ENCODE results near the gene SYCE3. TPM values are rescaled to one million over a fixed set of nuclear protein-coding genes. Genes with fewer than 3 reads are reported as not detected.

Gene SYCE3
- total and polyA plus RNA-seq, 9 of the 15 experiments (the other 6 are each of a cell fraction or from before 2014, with no cell fraction given), result 0.56 TPM; not detected in 8

DNA sequence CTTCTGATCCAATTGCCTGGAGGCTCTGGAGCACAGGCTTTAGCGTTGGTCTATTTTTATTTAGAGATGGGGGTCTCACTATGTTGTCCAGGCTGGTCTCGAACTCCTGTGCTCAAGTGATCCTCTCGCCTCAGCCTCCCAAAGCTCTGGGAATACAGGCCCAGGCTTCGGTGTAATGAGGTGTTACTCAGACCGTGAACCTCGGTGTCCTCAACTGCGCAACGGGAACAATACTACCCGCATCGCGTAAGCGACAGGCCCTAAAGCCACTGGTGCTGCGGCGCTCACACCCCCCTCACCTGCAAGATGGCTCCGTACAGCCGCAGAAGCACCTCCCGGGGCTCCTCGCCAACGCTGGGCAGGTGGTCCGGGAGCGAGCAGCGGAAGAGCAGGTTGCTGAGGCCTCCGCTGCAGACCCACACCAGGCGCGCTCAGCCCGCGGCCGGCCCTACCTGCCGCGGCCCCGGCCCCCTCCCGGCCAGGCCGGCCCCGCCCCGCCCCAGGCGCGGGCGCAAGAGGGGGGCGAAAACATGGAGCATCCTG is 19.3 kb upstream of the SYCE3 start (continued):
- TF ChIP-seq, protein P1, sequence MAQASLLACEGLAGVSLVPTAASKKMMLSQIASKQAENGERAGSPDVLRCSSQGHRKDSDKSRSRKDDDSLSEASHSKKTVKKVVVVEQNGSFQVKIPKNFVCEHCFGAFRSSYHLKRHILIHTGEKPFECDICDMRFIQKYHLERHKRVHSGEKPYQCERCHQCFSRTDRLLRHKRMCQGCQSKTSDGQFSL (CRISPR knock-in tag; IDR thresholded peaks at IDR 0.05), result 0 out of 2 replicates have a peak, but pooled peaks have one; percentile 64
- TF ChIP-seq, protein P1 (tag; IDR thresholded peaks at IDR 0.05), result 0 out of 4 replicates have a peak, but pooled peaks of 1 of the 2 experiments have one; percentile 39
- TF ChIP-seq KDM2B (CRISPR knock-in tag; IDR thresholded peaks at IDR 0.05), result no peak
- TF ChIP-seq HNRNPK (IDR thresholded peaks at IDR 0.05; ENCODE audit: low read depth, low read length, poor library complexity, severe bottlenecking), result no peak
- peak in 1 of 3 experiments; percentile 44 for TF ChIP-seq YY1 (IDR thresholded peaks at IDR 0.05; ENCODE audit: borderline replicate concordance in 1 of 3, control insufficient read depth in 1 of 3, extremely low read depth in 1 of 3, insufficient read depth in 3 of 3, insufficient read length in 1 of 3, insufficient replicate concordance in 2 of 3, low read depth in 1 of 3, low read length in 2 of 3)
- no peak for TF ChIP-seq ZFP36 (IDR thresholded peaks at IDR 0.05; ENCODE audit: low read depth, low read length, partially characterized antibody)
- TF ChIP-seq, protein P2, sequence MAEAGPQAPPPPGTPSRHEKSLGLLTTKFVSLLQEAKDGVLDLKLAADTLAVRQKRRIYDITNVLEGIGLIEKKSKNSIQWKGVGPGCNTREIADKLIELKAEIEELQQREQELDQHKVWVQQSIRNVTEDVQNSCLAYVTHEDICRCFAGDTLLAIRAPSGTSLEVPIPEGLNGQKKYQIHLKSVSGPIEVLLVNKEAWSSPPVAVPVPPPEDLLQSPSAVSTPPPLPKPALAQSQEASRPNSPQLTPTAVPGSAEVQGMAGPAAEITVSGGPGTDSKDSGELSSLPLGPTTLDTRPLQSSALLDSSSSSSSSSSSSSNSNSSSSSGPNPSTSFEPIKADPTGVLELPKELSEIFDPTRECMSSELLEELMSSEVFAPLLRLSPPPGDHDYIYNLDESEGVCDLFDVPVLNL (CRISPR knock-in tag; IDR thresholded peaks at IDR 0.05; ENCODE audit: low read depth), result no peak

Measured in K562 (cell line).